Measurements from ENCODE around the gene RTEL1. TPM values are rescaled to one million over a fixed set of nuclear protein-coding genes. Genes with fewer than 3 reads are reported as not detected.

Gene RTEL1
- total RNA-seq, 1 experiment from 2014 or later = 6.4 TPM

Small RNA genes within 50 kb of the gene (small RNA-seq; reads per million reads assigned to genes)
- gene LIME1 (0.16 reads per million), gene TNFRSF6B (not detected)

Other genes starting within 250 kb of the RTEL1 start
- not detected in 2 replicates for gene KCNQ2, start 185.7 kb upstream of the RTEL1 start, total RNA-seq (2014; rRNA removed; shearing (Covaris generic); ENCODE audit: low replicate concordance)
- 0.71 TPM in 1 of 2 replicates, not detected in the other for gene EEF1A2, start 159.2 kb upstream of the RTEL1 start, total RNA-seq (2014; rRNA removed; shearing (Covaris generic); ENCODE audit: low replicate concordance)
- 16.2 and 51.0 TPM in 2 replicates for gene PPDPF, start 137.5 kb upstream of the RTEL1 start, total RNA-seq (2014; rRNA removed; shearing (Covaris generic); ENCODE audit: low replicate concordance)
- gene PTK6, start 120.9 kb upstream of the RTEL1 start, total RNA-seq (2014; rRNA removed; shearing (Covaris generic); ENCODE audit: low replicate concordance) = 0.51 TPM in 1 of 2 replicates, not detected in the other
- gene SRMS, start 110.6 kb upstream of the RTEL1 start, total RNA-seq (2014; rRNA removed; shearing (Covaris generic); ENCODE audit: low replicate concordance) = not detected in 2 replicates
- 0.48 and 1.6 TPM in 2 replicates for gene FNDC11, start 104.2 kb upstream of the RTEL1 start, total RNA-seq (2014; rRNA removed; shearing (Covaris generic); ENCODE audit: low replicate concordance)
- gene HELZ2, start 84.1 kb upstream of the RTEL1 start, total RNA-seq (2014; rRNA removed; shearing (Covaris generic); ENCODE audit: low replicate concordance) = 15.4 and 15.8 TPM in 2 replicates
- gene GMEB2, start 31.2 kb upstream of the RTEL1 start, total RNA-seq (2014; rRNA removed; shearing (Covaris generic); ENCODE audit: low replicate concordance) = 8.4 and 13.7 TPM in 2 replicates
- 1.4 and 4.1 TPM in 2 replicates for gene STMN3, start 4.9 kb upstream of the RTEL1 start, total RNA-seq (2014; rRNA removed; shearing (Covaris generic); ENCODE audit: low replicate concordance)
- 2.5 and 4.6 TPM in 2 replicates for gene TNFRSF6B, start 38.3 kb downstream of the RTEL1 start, total RNA-seq (2014; rRNA removed; shearing (Covaris generic); ENCODE audit: low replicate concordance)
- gene ARFRP1, start 49.7 kb downstream of the RTEL1 start, total RNA-seq (2014; rRNA removed; shearing (Covaris generic); ENCODE audit: low replicate concordance) = 15.1 and 30.2 TPM in 2 replicates
- 12.2 and 33.6 TPM in 2 replicates for gene ZGPAT, start 49.7 kb downstream of the RTEL1 start, total RNA-seq (2014; rRNA removed; shearing (Covaris generic); ENCODE audit: low replicate concordance)
- gene LIME1, start 78.4 kb downstream of the RTEL1 start, total RNA-seq (2014; rRNA removed; shearing (Covaris generic); ENCODE audit: low replicate concordance) = 3.4 and 9.8 TPM in 2 replicates
- gene SLC2A4RG, start 81.5 kb downstream of the RTEL1 start, total RNA-seq (2014; rRNA removed; shearing (Covaris generic); ENCODE audit: low replicate concordance) = 18.6 and 37.9 TPM in 2 replicates
- gene ZBTB46, start 173.0 kb downstream of the RTEL1 start, total RNA-seq (2014; rRNA removed; shearing (Covaris generic); ENCODE audit: low replicate concordance) = 0.18 TPM in 1 of 2 replicates, not detected in the other
- gene ABHD16B, start 203.2 kb downstream of the RTEL1 start, total RNA-seq (2014; rRNA removed; shearing (Covaris generic); ENCODE audit: low replicate concordance) = not detected in 2 replicates
- gene TPD52L2, start 207.0 kb downstream of the RTEL1 start, total RNA-seq (2014; rRNA removed; shearing (Covaris generic); ENCODE audit: low replicate concordance) = 25.9 and 38.3 TPM in 2 replicates
- 22.9 and 28.5 TPM in 2 replicates for gene DNAJC5, start 236.8 kb downstream of the RTEL1 start, total RNA-seq (2014; rRNA removed; shearing (Covaris generic); ENCODE audit: low replicate concordance)